K562 (cell line): ENCODE results near the gene FLOT2. TPM values are rescaled to one million over a fixed set of nuclear protein-coding genes. Genes with fewer than 3 reads are reported as not detected.

ENCODE experiments used
- ATAC-seq: fragments of 200-7000 bp; cut with Tn5 transposase; 3 replicates; pipeline ENCODE4 v1.9.1; 2020; ENCODE audit warnings: moderate library complexity
- BruUV-seq: library from RNA; stranded (reverse); fragments of 400-500 nt; replicated peaks from 2 replicates; lab custom pipeline; 2021; lab: Mats Ljungman, UMichigan
- CTCF ChIA-PET: fragments of 300-600 bp; formaldehyde crosslinking; extraction: SDS; loops from one replicate; lab custom pipeline; 2021; ENCODE audit warnings: low intra/inter-chr PET ratio; lab: Yijun Ruan, JAX
- POLR2A ChIA-PET: fragments of 300-600, 350-650 bp; sonication (Branson Sonifier 250); formaldehyde crosslinking; extraction: SDS; loops from one replicate; lab custom pipeline; 2021; ENCODE audit warnings: antibody characterized with exemption, inconsistent platforms; lab: Yijun Ruan, JAX
- DNase-seq, 4 experiments: peaks; one replicate each; pipeline versions ENCODE4 v3.0.0 to v3.0.0-alpha.2; 2011 to 2018; ENCODE audit warnings: low spot score in 3 of 4, mixed read lengths in 3 of 4; ENCODE audit errors: extremely low read depth in 1 of 4
- FAIRE-seq: peaks from 2 replicates; lab custom pipeline; 2011; peaks lifted over from hg19 to GRCh38; lab: Jason Lieb, UNC
- H2AFZ ChIP-seq: 2 replicates; pipeline ENCODE4 v1.6.0; 2011; ENCODE audit warnings: low read depth, low read length, control low read depth, inconsistent platforms
- H3K27ac ChIP-seq: fragments of 200-600 bp; 3 replicates; pipeline ENCODE4 v1.8.0; 2011; ENCODE audit warnings: low read depth, mild to moderate bottlenecking, control low read depth, inconsistent platforms, low read length, moderate library complexity, mixed read lengths; ENCODE audit errors: extremely low read depth
- H3K27me3 ChIP-seq, 2 experiments: fragments of 300-600 bp in 1 of 2; 2 replicates in 1 of 2; 3 replicates in 1 of 2; pipeline versions ENCODE4 v1.6.0 to v1.8.0; 2011; ENCODE audit warnings: inconsistent platforms in 2 of 2, low read length in 2 of 2, mild to moderate bottlenecking in 1 of 2, mixed read lengths in 1 of 2, moderate library complexity in 1 of 2; ENCODE audit not compliant: control insufficient read depth in 2 of 2, insufficient read depth in 2 of 2
- H3K36me3 ChIP-seq: fragments of 300-600 bp; 3 replicates; pipeline ENCODE4 v1.8.0; 2011; ENCODE audit warnings: mild to moderate bottlenecking, low read length, inconsistent platforms; ENCODE audit not compliant: control insufficient read depth, insufficient read depth
- H3K4me1 ChIP-seq, 2 experiments: fragments of 200-600 bp in 1 of 2; replicated peaks in 1 of 2; 2 replicates in 1 of 2; 3 replicates in 1 of 2; pipeline versions ENCODE4 v1.5.1 to v1.8.0; 2011; ENCODE audit warnings: inconsistent platforms in 2 of 2, low read length in 2 of 2, mild to moderate bottlenecking in 1 of 2, mixed read lengths in 1 of 2, moderate library complexity in 1 of 2; ENCODE audit not compliant: control insufficient read depth in 2 of 2, insufficient read depth in 2 of 2
- H3K4me2 ChIP-seq: 2 replicates; pipeline ENCODE4 v1.6.1; 2011; ENCODE audit warnings: low read length, control low read depth, inconsistent platforms, mixed read lengths; ENCODE audit not compliant: insufficient read depth
- H3K4me3 ChIP-seq: fragments of 200-600 bp; sonication (generic), shearing (Covaris generic); 2 replicates; pipeline ENCODE4 v1.5.1; 2016; ENCODE audit warnings: control low read depth, inconsistent platforms
- H3K79me2 ChIP-seq: fragments of 200-600 bp; 3 replicates; pipeline ENCODE4 v1.8.0; 2011; ENCODE audit warnings: low read length, inconsistent platforms; ENCODE audit not compliant: control insufficient read depth, insufficient read depth
- H3K9ac ChIP-seq, 2 experiments: 2 replicates each; pipeline versions ENCODE4 v1.6.0 to v1.6.1; 2011; ENCODE audit warnings: low read depth in 2 of 2, low read length in 2 of 2, control low read depth in 1 of 2, inconsistent platforms in 1 of 2, mild to moderate bottlenecking in 1 of 2, mixed read lengths in 1 of 2; ENCODE audit not compliant: insufficient read depth in 1 of 2
- H3K9me1 ChIP-seq: one replicate; pipeline ENCODE4 v1.6.0; 2011; ENCODE audit warnings: inconsistent platforms, mild to moderate bottlenecking, low read length, moderate library complexity; ENCODE audit not compliant: control insufficient read depth, insufficient read depth
- H3K9me3 ChIP-seq: replicated peaks from 2 replicates; pipeline ENCODE4 v1.5.1; 2011; ENCODE audit warnings: low read depth, low read length, inconsistent platforms; ENCODE audit not compliant: control insufficient read depth, insufficient read depth
- H4K20me1 ChIP-seq: replicated peaks from 2 replicates; pipeline ENCODE4 v1.6.1; 2011; ENCODE audit warnings: low read length, inconsistent platforms, mixed read lengths; ENCODE audit not compliant: control insufficient read depth, insufficient read depth
- DACH1 ChIP-seq: fragments of 450-650 bp; IDR thresholded peaks from 2 replicates; pipeline ENCODE4 v1.6.1; 2018; ENCODE audit not compliant: partially characterized antibody
- EP400 ChIP-seq: fragments of 450-650 bp; IDR thresholded peaks from 2 replicates; pipeline ENCODE4 v1.6.1; 2017; ENCODE audit warnings: antibody characterized with exemption, mild to moderate bottlenecking, moderate library complexity
- ESRRA ChIP-seq: fragments of 450-650 bp; IDR thresholded peaks from 2 replicates; pipeline ENCODE4 v1.6.1; 2014; ENCODE audit warnings: low read depth, mild to moderate bottlenecking, moderate library complexity, borderline replicate concordance
- GABPA ChIP-seq: fragments of 200-800 bp; sonication (Bioruptor generic); conservative IDR thresholded peaks from 2 replicates; pipeline ENCODE4 v1.6.1; 2016; ENCODE audit warnings: low read depth, missing genetic modification characterization, missing compliant biosample characterization
- HNRNPH1 ChIP-seq: fragments of 200-400 bp; formaldehyde crosslinking; optimal IDR thresholded peaks from 2 replicates; pipeline ENCODE3; 2017; ENCODE audit warnings: low read depth, mild to moderate bottlenecking, low read length, moderate library complexity
- KLF10 ChIP-seq: fragments of 250-450 bp; sonication (Bioruptor Pico); IDR thresholded peaks from 2 replicates; pipeline ENCODE4 v1.6.1; 2021; ENCODE audit warnings: matching md5 sums
- MEIS2 ChIP-seq: fragments of 450-650 bp; IDR thresholded peaks from 2 replicates; pipeline ENCODE4 v1.6.1; 2014; ENCODE audit warnings: mild to moderate bottlenecking; ENCODE audit not compliant: partially characterized antibody
- NFRKB ChIP-seq: fragments of 450-650 bp; IDR thresholded peaks from 2 replicates; pipeline ENCODE4 v1.6.1; 2016; ENCODE audit warnings: low read depth
- POLR2H ChIP-seq: IDR thresholded peaks from 2 replicates; pipeline ENCODE4 v1.6.1; 2016; ENCODE audit warnings: missing genetic modification characterization, low read depth, mild to moderate bottlenecking, control low read depth, missing compliant biosample characterization, moderate library complexity
- SOX6 ChIP-seq: fragments of 450-650 bp; IDR thresholded peaks from 2 replicates; pipeline ENCODE4 v1.6.1; 2014; ENCODE audit warnings: mild to moderate bottlenecking
- TAF1 ChIP-seq: IDR thresholded peaks from 2 replicates; pipeline ENCODE4 v1.6.1; 2011; ENCODE audit warnings: mild to moderate bottlenecking, low read length, moderate library complexity; ENCODE audit not compliant: insufficient read depth, control insufficient read depth, severe bottlenecking; ENCODE audit errors: extremely low read depth
- TAF9B ChIP-seq: fragments of 450-650 bp; IDR thresholded peaks from 2 replicates; pipeline ENCODE4 v1.6.1; 2018; ENCODE audit warnings: mild to moderate bottlenecking; ENCODE audit not compliant: partially characterized antibody
- TAL1 ChIP-seq: fragments of 450-650 bp; IDR thresholded peaks from 2 replicates; pipeline ENCODE4 v1.6.1; 2016; ENCODE audit warnings: mild to moderate bottlenecking
- TEAD4 ChIP-seq, 2 experiments: sonication (generic) in 1 of 2; formaldehyde crosslinking in 1 of 2; IDR thresholded peaks; 2 replicates each; pipeline versions ENCODE4 v1.6.1 to v1.8.0; 2012 to 2022; ENCODE audit warnings: borderline replicate concordance in 1 of 2, inconsistent platforms in 1 of 2, low read length in 1 of 2, mild to moderate bottlenecking in 1 of 2, missing genetic modification reagents in 1 of 2
- YY1 ChIP-seq, 3 experiments: IDR thresholded peaks; 2 replicates each; pipeline ENCODE4 v1.6.1; 2011; ENCODE audit warnings: low read length in 2 of 3, mild to moderate bottlenecking in 2 of 3, moderate library complexity in 2 of 3, borderline replicate concordance in 1 of 3, control low read depth in 1 of 3, low read depth in 1 of 3; ENCODE audit not compliant: insufficient read depth in 3 of 3, insufficient replicate concordance in 2 of 3, control insufficient read depth in 1 of 3, insufficient read length in 1 of 3; ENCODE audit errors: extremely low read depth in 1 of 3
- WGBS: fragments of 100-300 bp; shearing (Covaris generic); methylation state at CpG from one replicate; pipeline ENCODE4 v1.1.6; 2016; ENCODE audit warnings: low coverage, mixed read lengths; ENCODE audit not compliant: insufficient coverage; ENCODE audit errors: missing lambda C conversion rate; 5-methylcytosine and 5-hydroxymethylcytosine counted together
- in situ Hi-C: fragments of 300-500 bp; cut with MboI; formaldehyde crosslinking; loops from 4 replicates; pipeline ENCODE4 v1.15.0; 2018; ENCODE audit warnings: inconsistent platforms, mixed read lengths
- intact Hi-C: fragments of 100-400 bp; cut with micrococcal nuclease; formaldehyde crosslinking; loops from 2 replicates; pipeline ENCODE4 v1.14.2; 2022
- polyA plus RNA-seq, 8 experiments: library from polyadenylated mRNA; depleted of rRNA in 4 of 8; stranded (reverse) in 5 of 8; unstranded in 3 of 8; fragments of >200 nt; fragmentation: Nextera tagmentation in 2 of 8; fragmentation: Illumina TruSeq in 1 of 8; extraction: Ambion mirVana in 2 of 8; extraction: Trizol in 1 of 8; gene quantifications; 2 replicates each; pipeline versions ENCODE4 v1.2.1 to v1.2.3, GENCODE V29; 2011 to 2014; ENCODE audit warnings: inconsistent platforms in 1 of 8, missing spikeins in 1 of 8
- total RNA-seq, 7 experiments: library from RNA; depleted of rRNA in 6 of 7; stranded (reverse); fragments of >200 nt in 6 of 7; fragmentation: Illumina TruSeq in 2 of 7; extraction: Trizol in 2 of 7; gene quantifications; 2 replicates each; pipeline versions ENCODE4 v1.2.1 to v1.2.3, GENCODE V29; 2011 to 2021; ENCODE audit warnings: low replicate concordance in 1 of 7
- TF ChIP-seq, protein P1 (sequence below), 2 experiments: IDR thresholded peaks; 2 replicates each; pipeline ENCODE4 v1.6.1; 2012; ENCODE audit warnings: improper control_type of control experiment in 2 of 2, low read depth in 2 of 2, low read length in 2 of 2, borderline replicate concordance in 1 of 2
- TF ChIP-seq, protein P2 (sequence below): fragments of 450-650 bp; IDR thresholded peaks from 2 replicates; pipeline ENCODE4 v1.7.0; 2016; ENCODE audit warnings: borderline replicate concordance

FLOT2 gene
- total and polyA plus RNA-seq, 9 of the 15 experiments (the other 6 are each of a cell fraction or from before 2014, with no cell fraction given) = 17.5 to 138 (median 41.7) TPM

DNA sequence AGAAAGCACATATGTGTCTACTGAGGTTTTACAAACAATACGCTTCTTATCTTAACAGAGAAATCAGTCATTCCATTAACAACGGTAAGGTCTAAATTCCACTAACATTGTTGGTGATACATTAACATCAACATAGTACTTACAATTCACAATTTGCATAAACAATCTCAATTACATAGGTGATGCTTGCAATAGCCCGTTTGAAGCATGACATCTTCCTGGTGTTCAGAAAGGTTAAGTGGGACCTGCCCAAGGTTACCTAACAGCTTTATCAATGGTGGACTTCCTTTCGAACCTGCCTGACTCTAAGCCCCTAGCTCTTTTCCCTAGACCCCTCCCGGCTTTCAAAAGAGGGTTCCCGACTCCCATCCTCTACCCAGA, 55.6 kb downstream of the FLOT2 start:
- no peaks in the 10 kb centered on the region for H3K9me3 ChIP-seq
- H3K9ac ChIP-seq = peak overlapping the region; percentile 83 to 89
- no peaks in the 10 kb centered on the region for H3K27me3 ChIP-seq
- no peaks in the 10 kb centered on the region for H3K9me1 ChIP-seq
- peaks cover 61% of the 10 kb centered on the region for H3K79me2 ChIP-seq
- ChIA-PET CTCF (interaction anchor here (0.5 kb wide), 1 partner anchor 90 kb away, joined by 3 read pairs; no protein-coding TSS in a partner anchor), POLR2A (interaction anchor here (0.6 to 4.7 kb wide), 24 partner anchors 9 to 224 kb away, joined by 3 to 27 read pairs (median 4); partner anchors contain the start of genes ERAL1 and RPL23A)
- DNase-seq (peak in 2 of 4 experiments; percentile 45 to 53), FAIRE-seq (peak; percentile 6), ATAC-seq (peak; percentile 55)
- peaks cover 11% of the 10 kb centered on the region for H3K36me3 ChIP-seq
- peaks cover 17 to 33% of the 10 kb centered on the region in 2 experiments for H3K4me1 ChIP-seq
- BruUV-seq = TSS peak; percentile 78
- peak overlapping the region; percentile 71 for H3K4me3 ChIP-seq
- intact Hi-C loops = loop anchor here (2.0 to 10.0 kb wide), 2 partner anchors 79 to 197 kb away; partner anchors contain the start of gene BLTP2
- H4K20me1 ChIP-seq = no peaks in the 10 kb centered on the region
- in situ Hi-C loops = no loop called here
- under 1% methylated on average over 6 of the region's 6 CpGs for WGBS
- peak overlapping the region; percentile 99 for H2AFZ ChIP-seq
- peak overlapping the region; percentile 93 for H3K4me2 ChIP-seq
- H3K27ac ChIP-seq = peak overlapping the region; percentile 76
- TF ChIP-seq POLR2H (tag) (no peak; the same call in 1 of the 2 replicates), HNRNPH1 (no peak), DACH1 (peak; percentile 9), EP400 (peak; percentile 33), TEAD4 (IDR thresholded peaks at IDR 0.05; ENCODE audit: low read length) (0 out of 2 replicates have a peak, but pooled peaks have one; percentile 13), TEAD4 (CRISPR knock-in tag; IDR thresholded peaks at IDR 0.05; ENCODE audit: borderline replicate concordance) (no peak), TAF1 (peak; percentile 14), KLF10 (CRISPR knock-in tag) (no peak), ESRRA (peak; percentile 34; the same call in 1 of the 2 replicates), GABPA (tag) (0 out of 2 replicates have a peak, but pooled peaks have one; percentile 23), YY1 (IDR thresholded peaks at IDR 0.05; ENCODE audit: borderline replicate concordance in 1 of 3, control insufficient read depth in 1 of 3, extremely low read depth in 1 of 3, insufficient read depth in 3 of 3, insufficient read length in 1 of 3, insufficient replicate concordance in 2 of 3, low read depth in 1 of 3, low read length in 2 of 3) (peak in 1 of 3 experiments; percentile 38), MEIS2 (peak; percentile 3), TAF9B (no peak), SOX6 (0 out of 2 replicates have a peak, but pooled peaks have one; percentile 32), NFRKB (0 out of 2 replicates have a peak, but pooled peaks have one; percentile 20), TAL1 (no peak)
- TF ChIP-seq, protein P1, sequence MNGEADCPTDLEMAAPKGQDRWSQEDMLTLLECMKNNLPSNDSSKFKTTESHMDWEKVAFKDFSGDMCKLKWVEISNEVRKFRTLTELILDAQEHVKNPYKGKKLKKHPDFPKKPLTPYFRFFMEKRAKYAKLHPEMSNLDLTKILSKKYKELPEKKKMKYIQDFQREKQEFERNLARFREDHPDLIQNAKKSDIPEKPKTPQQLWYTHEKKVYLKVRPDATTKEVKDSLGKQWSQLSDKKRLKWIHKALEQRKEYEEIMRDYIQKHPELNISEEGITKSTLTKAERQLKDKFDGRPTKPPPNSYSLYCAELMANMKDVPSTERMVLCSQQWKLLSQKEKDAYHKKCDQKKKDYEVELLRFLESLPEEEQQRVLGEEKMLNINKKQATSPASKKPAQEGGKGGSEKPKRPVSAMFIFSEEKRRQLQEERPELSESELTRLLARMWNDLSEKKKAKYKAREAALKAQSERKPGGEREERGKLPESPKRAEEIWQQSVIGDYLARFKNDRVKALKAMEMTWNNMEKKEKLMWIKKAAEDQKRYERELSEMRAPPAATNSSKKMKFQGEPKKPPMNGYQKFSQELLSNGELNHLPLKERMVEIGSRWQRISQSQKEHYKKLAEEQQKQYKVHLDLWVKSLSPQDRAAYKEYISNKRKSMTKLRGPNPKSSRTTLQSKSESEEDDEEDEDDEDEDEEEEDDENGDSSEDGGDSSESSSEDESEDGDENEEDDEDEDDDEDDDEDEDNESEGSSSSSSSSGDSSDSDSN (IDR thresholded peaks at IDR 0.05; ENCODE audit: borderline replicate concordance in 1 of 2, low read depth in 2 of 2, low read length in 2 of 2) = 0 out of 4 replicates have a peak, but pooled peaks of 1 of the 2 experiments have one; percentile 6
- TF ChIP-seq, protein P2, sequence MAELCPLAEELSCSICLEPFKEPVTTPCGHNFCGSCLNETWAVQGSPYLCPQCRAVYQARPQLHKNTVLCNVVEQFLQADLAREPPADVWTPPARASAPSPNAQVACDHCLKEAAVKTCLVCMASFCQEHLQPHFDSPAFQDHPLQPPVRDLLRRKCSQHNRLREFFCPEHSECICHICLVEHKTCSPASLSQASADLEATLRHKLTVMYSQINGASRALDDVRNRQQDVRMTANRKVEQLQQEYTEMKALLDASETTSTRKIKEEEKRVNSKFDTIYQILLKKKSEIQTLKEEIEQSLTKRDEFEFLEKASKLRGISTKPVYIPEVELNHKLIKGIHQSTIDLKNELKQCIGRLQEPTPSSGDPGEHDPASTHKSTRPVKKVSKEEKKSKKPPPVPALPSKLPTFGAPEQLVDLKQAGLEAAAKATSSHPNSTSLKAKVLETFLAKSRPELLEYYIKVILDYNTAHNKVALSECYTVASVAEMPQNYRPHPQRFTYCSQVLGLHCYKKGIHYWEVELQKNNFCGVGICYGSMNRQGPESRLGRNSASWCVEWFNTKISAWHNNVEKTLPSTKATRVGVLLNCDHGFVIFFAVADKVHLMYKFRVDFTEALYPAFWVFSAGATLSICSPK = no peak
